Hepatocyte (in vitro differentiated cells): ENCODE results near the gene RPL11.

Source experiments
- CTCF ChIP-seq: fragments of 200-600 bp; sonication (generic); IDR thresholded peaks from 2 replicates; pipeline ENCODE4 v1.5.1; 2016; ENCODE audit warnings: antibody characterized with exemption, mild to moderate bottlenecking; ENCODE audit not compliant: poor library complexity
- EZH2phosphoT487 ChIP-seq: fragments of 200-600 bp; sonication (generic); IDR thresholded peaks from one replicate; pipeline ENCODE4 v1.6.1; 2018; ENCODE audit warnings: antibody characterized with exemption, mild to moderate bottlenecking, low read depth, moderate library complexity; ENCODE audit not compliant: unreplicated experiment, severe bottlenecking

- no peak for TF ChIP-seq EZH2phosphoT487
- TF ChIP-seq CTCF: no peak
Measured at GRCh38 chr1:23667411-23667810, 24.2 kb upstream of the RPL11 start.
